ENCODE data around the gene CLSTN2. TPM values are rescaled to one million over a fixed set of nuclear protein-coding genes. Genes with fewer than 3 reads are reported as not detected.
A peak's percentile ranks its signal among the peaks of the same experiment; 100 is the strongest.

The CLSTN2 gene
- total and polyA plus RNA-seq, 5 experiments from 2014 or later, result not detected

- H3K27me3 Mint-ChIP-seq, result peaks cover 12 to 55% (median 27%) of the 10 kb centered on the region in 5 donors
- ATAC-seq, result no peak
- POLR2A ChIA-PET, result no interaction called here
- H3K4me1 Mint-ChIP-seq, result no peaks in the 10 kb centered on the region
- no peaks in the 10 kb centered on the region for H3K36me3 Mint-ChIP-seq
- DNase-seq, result no peak
- no peak overlapping the region for H3K27ac Mint-ChIP-seq
- H3K9me3 Mint-ChIP-seq, result no peaks in the 10 kb centered on the region
- H3K4me3 Mint-ChIP-seq, result no peak overlapping the region
These were observed 6.1 kb upstream of the CLSTN2 start for GRCh38 chr3:139928708-139929505.

GRCh38 chr3:139930211-139930610, 4.8 kb upstream of the CLSTN2 start:
- H3K36me3 Mint-ChIP-seq, result no peaks in the 10 kb centered on the region
- ATAC-seq, result no peak
- peaks cover 0 to 2% (median 1%) of the 10 kb centered on the region in 4 donors for H3K4me1 Mint-ChIP-seq
- H3K9me3 Mint-ChIP-seq, result no peaks in the 10 kb centered on the region
- DNase-seq, result no peak
- H3K4me3 Mint-ChIP-seq, result no peak overlapping the region
- H3K27ac Mint-ChIP-seq, result no peak overlapping the region
- peaks cover 18 to 66% (median 34%) of the 10 kb centered on the region in 5 donors for H3K27me3 Mint-ChIP-seq
- POLR2A ChIA-PET, result no interaction called here

- peak overlapping the region in 1 of 10 donors; percentile 4 for H3K27ac Mint-ChIP-seq
- POLR2A ChIA-PET, result no interaction called here
- peaks cover 0 to 5% (median 3%) of the 10 kb centered on the region in 3 donors for H3K36me3 Mint-ChIP-seq
- DNase-seq (no peak), ATAC-seq (no peak)
- H3K4me3 Mint-ChIP-seq, result peak overlapping the region in 1 of 10 donors; percentile 20
- no peaks in the 10 kb centered on the region for H3K9me3 Mint-ChIP-seq
- peaks cover 31 to 64% (median 50%) of the 10 kb centered on the region in 5 donors for H3K27me3 Mint-ChIP-seq
- peaks cover 2 to 11% (median 8%) of the 10 kb centered on the region in 4 donors for H3K4me1 Mint-ChIP-seq
These were observed 1.2 kb upstream of the CLSTN2 start for GRCh38 chr3:139933766-139934165.

- no peaks in the 10 kb centered on the region for H3K9me3 Mint-ChIP-seq
- peak overlapping the region in 3 of 10 donors; percentile 20 to 49 (median 42) for H3K4me3 Mint-ChIP-seq
- peaks cover 0 to 5% (median 3%) of the 10 kb centered on the region in 3 donors for H3K36me3 Mint-ChIP-seq
- DNase-seq (no peak), ATAC-seq (no peak)
- no peak overlapping the region for H3K27ac Mint-ChIP-seq
- peaks cover 36 to 63% (median 51%) of the 10 kb centered on the region in 5 donors for H3K27me3 Mint-ChIP-seq
- POLR2A ChIA-PET, result no interaction called here
- H3K4me1 Mint-ChIP-seq, result peaks cover 2 to 11% (median 8%) of the 10 kb centered on the region in 4 donors
These were observed 371 bp upstream of the CLSTN2 start for GRCh38 chr3:139934613-139935015.

DNA sequence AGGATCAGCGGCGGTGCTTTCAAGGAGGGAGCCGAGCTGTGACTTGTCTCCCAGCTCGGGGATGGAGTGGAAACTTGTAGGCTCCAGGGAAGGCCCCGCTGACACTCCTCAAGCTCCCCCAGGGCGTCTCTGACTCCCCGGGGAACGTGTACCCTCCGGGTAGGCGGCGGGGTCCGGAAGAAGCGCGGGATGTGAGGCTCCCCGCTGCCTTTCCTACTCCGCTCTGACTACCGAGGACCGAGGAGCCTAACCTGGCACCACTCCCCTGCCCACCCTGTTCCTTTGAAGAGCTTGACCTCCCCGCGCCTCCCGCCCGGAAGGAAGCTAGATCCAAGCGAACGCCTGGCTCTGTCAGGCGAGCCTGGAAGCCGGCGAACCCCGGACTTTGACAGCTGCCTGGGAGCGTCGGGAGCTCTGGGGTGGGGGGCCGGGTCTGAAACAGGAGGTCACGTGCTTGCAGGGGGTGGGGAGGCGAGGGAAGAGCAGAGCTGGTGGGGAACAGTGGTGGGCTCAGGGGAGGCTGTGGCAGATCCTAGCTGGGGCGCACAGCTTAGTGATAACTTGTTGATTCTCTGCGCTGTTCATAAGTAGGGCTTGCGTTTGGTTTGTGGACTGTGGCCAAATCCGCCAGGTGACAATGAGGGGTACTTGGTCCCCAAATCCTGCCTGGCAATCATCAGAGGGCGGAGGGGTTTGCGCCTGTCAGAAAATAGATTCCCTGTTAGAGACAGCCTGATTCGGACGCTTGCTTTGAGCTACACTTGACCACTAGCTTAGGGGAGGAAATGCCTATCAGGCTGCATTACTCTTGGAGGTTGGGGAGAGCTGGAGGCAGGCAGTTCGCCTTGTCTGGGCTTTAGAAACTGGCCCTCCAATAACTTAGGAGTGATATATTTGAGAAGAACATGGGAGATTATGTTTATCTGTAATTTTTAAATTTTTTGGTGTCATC, 1.2 kb downstream of the CLSTN2 start:
- H3K36me3 Mint-ChIP-seq, result peaks cover 0 to 5% (median 3%) of the 10 kb centered on the region in 3 donors
- ATAC-seq (no peak), DNase-seq (no peak)
- H3K27ac Mint-ChIP-seq, result no peak overlapping the region
- H3K27me3 Mint-ChIP-seq, result peaks cover 34 to 78% (median 51%) of the 10 kb centered on the region in 5 donors
- peaks cover 2 to 11% (median 8%) of the 10 kb centered on the region in 4 donors for H3K4me1 Mint-ChIP-seq
- H3K4me3 Mint-ChIP-seq, result peak overlapping the region in 4 of 10 donors; percentile 3 to 14 (median 10)
- POLR2A ChIA-PET, result interaction anchor here (0.6 kb wide), 1 partner anchor 27 kb away, joined by 4 read pairs; no protein-coding TSS in a partner anchor
- no peaks in the 10 kb centered on the region for H3K9me3 Mint-ChIP-seq

DNA sequence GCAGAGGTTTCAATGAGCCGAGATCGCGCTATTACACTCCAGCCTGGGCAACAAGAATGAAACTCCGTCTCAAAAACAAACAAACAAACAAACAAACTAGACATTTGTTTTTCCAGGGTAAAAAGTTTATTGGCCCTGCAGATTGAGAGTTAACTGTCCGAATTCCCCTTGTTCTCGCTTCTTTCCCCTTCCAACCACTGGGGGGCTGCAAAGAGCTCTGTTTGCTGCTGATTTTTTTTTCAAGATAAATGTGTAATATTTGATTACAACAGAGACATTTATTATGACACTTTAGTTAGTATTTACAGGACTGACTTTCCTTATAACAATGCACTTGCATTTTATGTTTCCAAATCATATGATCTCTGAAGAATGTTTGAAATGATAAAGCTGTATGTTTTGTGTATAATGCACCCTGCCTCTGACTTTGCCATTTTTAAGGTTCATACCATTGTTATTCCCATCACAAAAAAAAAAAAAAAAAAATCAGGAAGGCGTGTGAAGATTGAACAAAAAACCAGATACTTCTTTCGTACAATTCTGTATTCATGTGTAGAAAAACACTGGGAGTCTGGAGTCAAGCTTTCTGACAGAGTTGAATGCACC, 2.8 kb downstream of the CLSTN2 start:
- DNase-seq, result no peak
- no peak for ATAC-seq
- POLR2A ChIA-PET, result no interaction called here
- Mint-ChIP-seq H3K4me1 (peaks cover 2 to 11% (median 8%) of the 10 kb centered on the region in 4 donors), H3K27me3 (peaks cover 34 to 92% (median 52%) of the 10 kb centered on the region in 5 donors), H3K9me3 (no peaks in the 10 kb centered on the region), H3K27ac (no peak overlapping the region), H3K36me3 (peaks cover 0 to 5% (median 3%) of the 10 kb centered on the region in 3 donors), H3K4me3 (no peak overlapping the region)

DNA sequence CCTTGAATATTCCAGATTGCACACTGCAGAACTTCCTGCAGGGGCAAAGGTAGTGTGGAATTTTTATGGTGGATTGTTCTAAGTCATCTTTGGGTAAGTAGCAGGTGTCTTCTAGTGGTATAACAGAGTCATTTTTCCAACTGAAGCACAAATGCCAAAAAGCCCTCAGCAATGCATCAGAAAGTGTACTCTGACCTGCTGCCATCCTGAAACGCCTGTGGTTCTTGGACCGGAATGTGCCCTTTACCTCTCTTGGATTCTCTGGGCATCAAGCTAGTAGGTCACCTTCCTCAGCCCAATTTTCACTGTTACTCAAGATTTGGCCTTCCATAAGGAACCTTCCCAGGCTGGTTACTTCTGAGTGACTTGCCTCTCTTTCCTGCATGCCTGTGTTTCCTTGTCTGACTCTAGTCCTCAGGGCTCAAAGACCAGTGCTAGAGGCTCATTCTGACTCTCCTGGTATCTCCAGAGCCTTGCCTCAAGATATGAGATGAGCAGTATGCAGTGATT, 4.8 kb downstream of the CLSTN2 start:
- peaks cover 0 to 5% (median 3%) of the 10 kb centered on the region in 3 donors for H3K36me3 Mint-ChIP-seq
- ATAC-seq, result no peak
- POLR2A ChIA-PET, result no interaction called here
- H3K27me3 Mint-ChIP-seq, result peaks cover 35 to 87% (median 51%) of the 10 kb centered on the region in 5 donors
- no peaks in the 10 kb centered on the region for H3K9me3 Mint-ChIP-seq
- no peak for DNase-seq
- H3K4me3 Mint-ChIP-seq, result no peak overlapping the region
- no peak overlapping the region for H3K27ac Mint-ChIP-seq
- H3K4me1 Mint-ChIP-seq, result peaks cover 2 to 11% (median 5%) of the 10 kb centered on the region in 4 donors

- no peak overlapping the region for H3K4me3 Mint-ChIP-seq
- H3K36me3 Mint-ChIP-seq, result peaks cover 0 to 5% (median 3%) of the 10 kb centered on the region in 3 donors
- POLR2A ChIA-PET, result no interaction called here
These were observed 5.6 kb downstream of the CLSTN2 start for GRCh38 chr3:139940622-139941021.

DNA sequence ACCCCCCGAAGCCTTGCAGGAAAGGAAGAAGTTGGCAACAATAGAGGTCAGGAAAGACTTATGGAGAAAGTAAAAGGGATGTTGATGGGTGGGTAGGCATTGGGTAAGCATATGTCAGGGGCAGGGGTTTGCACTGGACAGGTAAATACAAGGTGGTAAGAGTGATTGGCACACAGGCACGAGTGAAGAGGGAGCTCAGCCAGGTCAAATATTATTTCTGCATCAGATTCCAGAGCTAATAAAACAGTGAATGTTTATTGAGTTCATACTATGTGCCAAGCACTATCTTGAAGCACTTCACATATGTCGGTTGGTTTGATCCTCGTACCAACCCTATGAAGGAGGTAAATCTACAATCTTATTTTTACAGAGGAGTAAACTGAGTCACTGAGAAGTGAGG, 6.6 kb downstream of the CLSTN2 start:
- DNase-seq, result no peak
- Mint-ChIP-seq H3K27ac (no peak overlapping the region), H3K4me3 (no peak overlapping the region), H3K27me3 (peaks cover 27 to 73% (median 40%) of the 10 kb centered on the region in 5 donors), H3K9me3 (no peaks in the 10 kb centered on the region), H3K36me3 (peaks cover 0 to 2% (median 0%) of the 10 kb centered on the region in 3 donors), H3K4me1 (no peaks in the 10 kb centered on the region)
- POLR2A ChIA-PET, result no interaction called here
- ATAC-seq, result no peak

More at GRCh38 chr3:139940622-139941021, 5.6 kb downstream of the CLSTN2 start:
- DNase-seq, result no peak
- H3K27me3 Mint-ChIP-seq, result peaks cover 35 to 82% (median 49%) of the 10 kb centered on the region in 5 donors
- no peak for ATAC-seq
- peaks cover 2 to 10% (median 5%) of the 10 kb centered on the region in 4 donors for H3K4me1 Mint-ChIP-seq
- H3K27ac Mint-ChIP-seq, result no peak overlapping the region
- no peaks in the 10 kb centered on the region for H3K9me3 Mint-ChIP-seq

DNA sequence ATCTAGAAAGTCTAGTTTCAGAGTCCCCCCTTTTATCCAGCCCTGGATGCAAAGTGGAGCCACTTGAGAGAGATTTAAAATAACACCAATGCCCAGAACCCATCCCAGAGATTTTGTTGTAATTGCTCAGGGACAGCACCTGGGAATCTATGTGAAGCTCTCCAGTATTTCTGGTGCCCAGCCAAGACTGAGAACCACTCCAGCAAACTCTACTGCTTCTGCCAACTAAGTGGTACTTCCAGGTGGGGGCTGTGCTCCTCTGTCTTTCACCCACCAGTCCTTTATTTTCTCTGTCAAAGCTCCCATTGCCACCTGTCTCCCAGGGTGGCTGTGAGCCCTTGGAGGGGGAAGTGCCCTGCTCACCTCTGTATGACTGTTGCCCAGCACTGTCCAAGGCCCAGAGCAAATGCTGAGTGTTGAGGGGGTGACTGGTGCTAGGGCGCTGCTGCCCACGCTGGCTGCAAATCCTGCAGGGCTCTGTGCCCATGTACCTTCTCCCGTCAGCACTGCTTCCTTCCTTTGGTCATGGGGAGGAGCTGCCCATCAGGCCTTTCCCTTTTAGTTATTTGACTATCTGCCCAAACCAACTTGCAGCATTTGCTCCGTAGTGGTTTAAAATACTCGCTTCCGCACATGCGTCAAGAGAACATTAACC, 9.4 kb downstream of the CLSTN2 start:
- Mint-ChIP-seq H3K9me3 (no peaks in the 10 kb centered on the region), H3K4me1 (no peaks in the 10 kb centered on the region), H3K36me3 (no peaks in the 10 kb centered on the region), H3K4me3 (no peak overlapping the region), H3K27me3 (peaks cover 11 to 56% (median 26%) of the 10 kb centered on the region in 5 donors), H3K27ac (no peak overlapping the region)
- DNase-seq, result no peak
- ATAC-seq, result no peak
- POLR2A ChIA-PET, result no interaction called here

- Mint-ChIP-seq H3K9me3 (no peaks in the 10 kb centered on the region), H3K27me3 (peaks cover 11 to 55% (median 25%) of the 10 kb centered on the region in 5 donors), H3K4me1 (no peaks in the 10 kb centered on the region), H3K27ac (no peak overlapping the region), H3K4me3 (no peak overlapping the region), H3K36me3 (no peaks in the 10 kb centered on the region)
- POLR2A ChIA-PET, result no interaction called here
- DNase-seq, result no peak
- no peak for ATAC-seq
These were observed 10.4 kb downstream of the CLSTN2 start for GRCh38 chr3:139945386-139945785.

GRCh38 chr3:139945942-139946341, 11.0 kb downstream of the CLSTN2 start:
- POLR2A ChIA-PET, result no interaction called here
- no peak overlapping the region for H3K4me3 Mint-ChIP-seq
- no peak overlapping the region for H3K27ac Mint-ChIP-seq
- no peaks in the 10 kb centered on the region for H3K36me3 Mint-ChIP-seq
- no peak for ATAC-seq
- H3K27me3 Mint-ChIP-seq, result peaks cover 11 to 49% (median 25%) of the 10 kb centered on the region in 5 donors
- no peak for DNase-seq
- no peaks in the 10 kb centered on the region for H3K9me3 Mint-ChIP-seq
- no peaks in the 10 kb centered on the region for H3K4me1 Mint-ChIP-seq
